Measurements from ENCODE around the gene CNOT6L. TPM values are rescaled to one million over a fixed set of nuclear protein-coding genes. Genes with fewer than 3 reads are reported as not detected.

The CNOT6L gene
- total and polyA plus RNA-seq, 2 of the 13 experiments (the other 11 are each of a cell fraction or from before 2014, with no cell fraction given) = 7.9 to 13.5 TPM

DNA sequence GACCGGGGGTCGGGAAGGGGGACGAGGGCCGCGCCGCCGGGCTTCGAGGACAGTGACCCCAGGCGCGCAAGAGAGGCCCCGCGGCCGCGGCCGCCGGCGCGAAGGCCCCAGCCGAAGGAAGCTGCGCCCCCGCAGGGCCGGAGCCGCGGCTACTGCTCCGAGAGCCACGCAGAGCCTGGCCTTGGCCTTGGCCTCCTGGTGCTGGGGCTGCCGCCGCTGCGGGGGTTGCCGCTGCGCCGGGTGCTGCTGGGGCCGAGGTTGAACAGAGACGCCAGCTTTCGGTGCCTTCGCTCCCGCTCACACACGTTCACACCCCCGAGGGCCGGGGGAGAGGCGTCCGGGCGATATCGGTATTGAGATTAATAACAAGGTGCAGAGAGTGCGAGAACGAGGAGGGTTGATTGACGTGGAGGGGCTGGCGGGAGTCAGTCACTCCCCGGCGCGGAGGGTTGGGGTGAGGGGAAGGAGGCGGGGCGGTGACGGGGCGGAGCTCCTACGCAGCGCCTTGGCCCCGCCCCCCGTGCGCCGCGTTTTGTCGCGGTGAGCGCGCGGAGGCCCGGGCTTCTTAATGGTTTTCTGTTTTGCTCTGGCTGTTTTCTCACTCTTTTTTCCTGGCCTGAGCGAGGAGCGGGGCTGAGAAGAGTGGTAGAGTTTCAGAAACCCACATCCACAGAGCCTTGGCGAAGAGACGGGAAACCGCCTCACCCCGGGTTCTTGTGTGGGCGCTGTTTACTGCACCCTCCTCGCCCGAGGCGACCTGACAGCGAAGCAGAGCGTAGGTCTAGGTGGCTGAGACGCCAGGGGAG lies 878 bp upstream of the CNOT6L start (continued):
- TF ChIP-seq TBX2 (CRISPR knock-in tag; IDR thresholded peaks at IDR 0.05; ENCODE audit: borderline replicate concordance) (peak; percentile 83), POLR2A (IDR thresholded peaks at IDR 0.05; ENCODE audit: insufficient read depth in 1 of 2, low read depth in 2 of 2, low read length in 2 of 2) (peak; percentile 70 to 83), ZNF775 (CRISPR knock-in tag; IDR thresholded peaks at IDR 0.05; ENCODE audit: borderline replicate concordance) (0 out of 2 replicates have a peak, but pooled peaks have one; percentile 31), POGZ (CRISPR knock-in tag; IDR thresholded peaks at IDR 0.05) (peak; percentile 62; the same call in 1 of the 2 replicates), ZNF703 (CRISPR knock-in tag; IDR thresholded peaks at IDR 0.05; ENCODE audit: borderline replicate concordance) (peak; percentile 70; the same call in 1 of the 2 replicates), CCDC6 (CRISPR knock-in tag; IDR thresholded peaks at IDR 0.05) (no peak), YEATS2 (CRISPR knock-in tag; IDR thresholded peaks at IDR 0.05; ENCODE audit: borderline replicate concordance) (0 out of 2 replicates have a peak, but pooled peaks have one; percentile 39), SMYD3 (CRISPR knock-in tag; IDR thresholded peaks at IDR 0.05) (no peak), TOPORS (CRISPR knock-in tag; IDR thresholded peaks at IDR 0.05) (peak; percentile 44; the same call in 1 of the 2 replicates), SOX13 (IDR thresholded peaks at IDR 0.05) (0 out of 2 replicates have a peak, but pooled peaks have one; percentile 21), SOX13 (CRISPR knock-in tag; conservative IDR thresholded peaks at IDR 0.05 in 1 of 2, IDR thresholded peaks at IDR 0.05 in 1 of 2) (peak in 1 of 2 experiments; percentile 21; a peak in 1 of 4 replicates), ATF7-NPFF (CRISPR knock-in tag; IDR thresholded peaks at IDR 0.05; ENCODE audit: low read depth) (0 out of 2 replicates have a peak, but pooled peaks have one; percentile 51), RAD51 (IDR thresholded peaks at IDR 0.05; ENCODE audit: borderline replicate concordance) (no peak)
- TF ChIP-seq, protein P1, sequence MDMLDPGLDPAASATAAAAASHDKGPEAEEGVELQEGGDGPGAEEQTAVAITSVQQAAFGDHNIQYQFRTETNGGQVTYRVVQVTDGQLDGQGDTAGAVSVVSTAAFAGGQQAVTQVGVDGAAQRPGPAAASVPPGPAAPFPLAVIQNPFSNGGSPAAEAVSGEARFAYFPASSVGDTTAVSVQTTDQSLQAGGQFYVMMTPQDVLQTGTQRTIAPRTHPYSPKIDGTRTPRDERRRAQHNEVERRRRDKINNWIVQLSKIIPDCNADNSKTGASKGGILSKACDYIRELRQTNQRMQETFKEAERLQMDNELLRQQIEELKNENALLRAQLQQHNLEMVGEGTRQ (IDR thresholded peaks at IDR 0.05; ENCODE audit: low read depth, low read length) = no peak
- TF ChIP-seq, protein P1 (CRISPR knock-in tag; IDR thresholded peaks at IDR 0.05; ENCODE audit: borderline replicate concordance) = no peak
- TF ChIP-seq, protein P2, sequence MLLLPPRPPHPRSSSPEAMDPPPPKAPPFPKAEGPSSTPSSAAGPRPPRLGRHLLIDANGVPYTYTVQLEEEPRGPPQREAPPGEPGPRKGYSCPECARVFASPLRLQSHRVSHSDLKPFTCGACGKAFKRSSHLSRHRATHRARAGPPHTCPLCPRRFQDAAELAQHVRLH (CRISPR knock-in tag; IDR thresholded peaks at IDR 0.05; ENCODE audit: borderline replicate concordance, low read depth) = no peak
- TF ChIP-seq, protein P3, sequence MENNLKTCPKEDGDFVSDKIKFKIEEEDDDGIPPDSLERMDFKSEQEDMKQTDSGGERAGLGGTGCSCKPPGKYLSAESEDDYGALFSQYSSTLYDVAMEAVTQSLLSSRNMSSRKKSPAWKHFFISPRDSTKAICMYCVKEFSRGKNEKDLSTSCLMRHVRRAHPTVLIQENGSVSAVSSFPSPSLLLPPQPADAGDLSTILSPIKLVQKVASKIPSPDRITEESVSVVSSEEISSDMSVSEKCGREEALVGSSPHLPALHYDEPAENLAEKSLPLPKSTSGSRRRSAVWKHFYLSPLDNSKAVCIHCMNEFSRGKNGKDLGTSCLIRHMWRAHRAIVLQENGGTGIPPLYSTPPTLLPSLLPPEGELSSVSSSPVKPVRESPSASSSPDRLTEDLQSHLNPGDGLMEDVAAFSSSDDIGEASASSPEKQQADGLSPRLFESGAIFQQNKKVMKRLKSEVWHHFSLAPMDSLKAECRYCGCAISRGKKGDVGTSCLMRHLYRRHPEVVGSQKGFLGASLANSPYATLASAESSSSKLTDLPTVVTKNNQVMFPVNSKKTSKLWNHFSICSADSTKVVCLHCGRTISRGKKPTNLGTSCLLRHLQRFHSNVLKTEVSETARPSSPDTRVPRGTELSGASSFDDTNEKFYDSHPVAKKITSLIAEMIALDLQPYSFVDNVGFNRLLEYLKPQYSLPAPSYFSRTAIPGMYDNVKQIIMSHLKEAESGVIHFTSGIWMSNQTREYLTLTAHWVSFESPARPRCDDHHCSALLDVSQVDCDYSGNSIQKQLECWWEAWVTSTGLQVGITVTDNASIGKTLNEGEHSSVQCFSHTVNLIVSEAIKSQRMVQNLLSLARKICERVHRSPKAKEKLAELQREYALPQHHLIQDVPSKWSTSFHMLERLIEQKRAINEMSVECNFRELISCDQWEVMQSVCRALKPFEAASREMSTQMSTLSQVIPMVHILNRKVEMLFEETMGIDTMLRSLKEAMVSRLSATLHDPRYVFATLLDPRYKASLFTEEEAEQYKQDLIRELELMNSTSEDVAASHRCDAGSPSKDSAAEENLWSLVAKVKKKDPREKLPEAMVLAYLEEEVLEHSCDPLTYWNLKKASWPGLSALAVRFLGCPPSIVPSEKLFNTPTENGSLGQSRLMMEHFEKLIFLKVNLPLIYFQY (CRISPR knock-in tag; IDR thresholded peaks at IDR 0.05; ENCODE audit: borderline replicate concordance) = peak; percentile 24; the same call in 1 of the 2 replicates
- TF ChIP-seq, protein P4, sequence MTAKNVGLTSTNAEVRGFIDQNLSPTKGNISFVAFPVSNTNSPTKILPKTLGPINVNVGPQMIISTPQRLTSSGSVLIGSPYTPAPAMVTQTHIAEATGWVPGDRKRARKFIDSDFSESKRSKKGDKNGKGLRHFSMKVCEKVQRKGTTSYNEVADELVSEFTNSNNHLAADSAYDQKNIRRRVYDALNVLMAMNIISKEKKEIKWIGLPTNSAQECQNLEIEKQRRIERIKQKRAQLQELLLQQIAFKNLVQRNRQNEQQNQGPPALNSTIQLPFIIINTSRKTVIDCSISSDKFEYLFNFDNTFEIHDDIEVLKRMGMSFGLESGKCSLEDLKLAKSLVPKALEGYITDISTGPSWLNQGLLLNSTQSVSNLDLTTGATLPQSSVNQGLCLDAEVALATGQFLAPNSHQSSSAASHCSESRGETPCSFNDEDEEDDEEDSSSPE (CRISPR knock-in tag; IDR thresholded peaks at IDR 0.05) = peak; percentile 60
